Stimulated activated CD8-positive, alpha-beta memory T cell treated with anti-CD3 and anti-CD28 coated beads, Interleukin-4, amount 100 ng/mL, for 48 hours (primary cell): ENCODE data around the gene ZBTB7A.

Experiments used
- DNase-seq: peaks from one replicate; pipeline ENCODE4 v3.0.0-alpha.2; 2020

ZBTB7A gene

GRCh38 chr19:4066682-4067395 lies at the start of gene ZBTB7A:
ZBTB7A (minus strand) TSS chr19:4066899; CDS start chr19:4055232, 11,667 bp downstream.
- peak; percentile 84 for DNase-seq

- peak; percentile 57 for DNase-seq
Measured at GRCh38 chr19:4115818-4116385, 49.2 kb upstream of the ZBTB7A start.

GRCh38 chr19:4115050-4115817 lies 48.5 kb upstream of the ZBTB7A start:
- DNase-seq = peak; percentile 62

- no peak for DNase-seq
Measured at GRCh38 chr19:4114181-4114580, 47.5 kb upstream of the ZBTB7A start.

GRCh38 chr19:4113398-4114088 lies 46.8 kb upstream of the ZBTB7A start:
- DNase-seq = no peak

- no peak for DNase-seq
Measured at GRCh38 chr19:4112367-4112766, 45.7 kb upstream of the ZBTB7A start.

- no peak for DNase-seq
Measured at GRCh38 chr19:4109626-4109945, 42.9 kb upstream of the ZBTB7A start.

- DNase-seq = peak; percentile 69
Measured at GRCh38 chr19:4108767-4109625, 42.3 kb upstream of the ZBTB7A start.

- DNase-seq = peak; percentile 48
Measured at GRCh38 chr19:4103080-4103433, 36.4 kb upstream of the ZBTB7A start.

GRCh38 chr19:4102339-4103079 lies 35.8 kb upstream of the ZBTB7A start:
- no peak for DNase-seq

GRCh38 chr19:4101496-4101770 lies 34.7 kb upstream of the ZBTB7A start:
- no peak for DNase-seq

GRCh38 chr19:4100647-4101495 lies 34.2 kb upstream of the ZBTB7A start:
- no peak for DNase-seq

- DNase-seq = no peak
Measured at GRCh38 chr19:4099041-4099764, 32.5 kb upstream of the ZBTB7A start.

GRCh38 chr19:4098493-4098892 lies 31.8 kb upstream of the ZBTB7A start:
- DNase-seq = no peak

GRCh38 chr19:4097501-4097900 lies 30.8 kb upstream of the ZBTB7A start:
- no peak for DNase-seq

GRCh38 chr19:4096049-4096892 lies 29.6 kb upstream of the ZBTB7A start:
- no peak for DNase-seq

GRCh38 chr19:4095488-4095844 lies 28.8 kb upstream of the ZBTB7A start:
- DNase-seq = no peak

- DNase-seq = no peak
Measured at GRCh38 chr19:4094761-4095487, 28.2 kb upstream of the ZBTB7A start.

GRCh38 chr19:4094291-4094690 lies 27.6 kb upstream of the ZBTB7A start:
- no peak for DNase-seq
